T-helper 2 cell treated with Interferon-gamma antibody and Interleukin-4, amounts not matched to agents 5 μg/mL and 100 μg/mL, for 36 hours (primary cell): ENCODE results near the gene DBR1.
A peak's percentile ranks its signal among the peaks of the same experiment; 100 is the strongest.

Experiments
- DNase-seq: peaks from one replicate; pipeline ENCODE4 v3.0.0; 2021; ENCODE audit warnings: low spot score
- H3K27ac Mint-ChIP-seq: one replicate; pipeline ENCODE4 v1.8.0; 2021; ENCODE audit warnings: mild to moderate bottlenecking, mixed read lengths
- H3K27me3 Mint-ChIP-seq: one replicate; pipeline ENCODE4 v1.8.0; 2021; ENCODE audit warnings: low read depth, mixed read lengths
- H3K36me3 Mint-ChIP-seq: one replicate; pipeline ENCODE4 v1.8.0; 2021; ENCODE audit warnings: low read depth, mixed read lengths
- H3K4me1 Mint-ChIP-seq: one replicate; pipeline ENCODE4 v1.8.0; 2021; ENCODE audit warnings: low read depth, mixed read lengths
- H3K4me3 Mint-ChIP-seq: one replicate; pipeline ENCODE4 v1.8.0; 2022; ENCODE audit warnings: mild to moderate bottlenecking, moderate library complexity, mixed read lengths
- H3K9me3 Mint-ChIP-seq: one replicate; pipeline ENCODE4 v1.8.0; 2021; ENCODE audit warnings: mixed read lengths

DBR1 gene

DNA sequence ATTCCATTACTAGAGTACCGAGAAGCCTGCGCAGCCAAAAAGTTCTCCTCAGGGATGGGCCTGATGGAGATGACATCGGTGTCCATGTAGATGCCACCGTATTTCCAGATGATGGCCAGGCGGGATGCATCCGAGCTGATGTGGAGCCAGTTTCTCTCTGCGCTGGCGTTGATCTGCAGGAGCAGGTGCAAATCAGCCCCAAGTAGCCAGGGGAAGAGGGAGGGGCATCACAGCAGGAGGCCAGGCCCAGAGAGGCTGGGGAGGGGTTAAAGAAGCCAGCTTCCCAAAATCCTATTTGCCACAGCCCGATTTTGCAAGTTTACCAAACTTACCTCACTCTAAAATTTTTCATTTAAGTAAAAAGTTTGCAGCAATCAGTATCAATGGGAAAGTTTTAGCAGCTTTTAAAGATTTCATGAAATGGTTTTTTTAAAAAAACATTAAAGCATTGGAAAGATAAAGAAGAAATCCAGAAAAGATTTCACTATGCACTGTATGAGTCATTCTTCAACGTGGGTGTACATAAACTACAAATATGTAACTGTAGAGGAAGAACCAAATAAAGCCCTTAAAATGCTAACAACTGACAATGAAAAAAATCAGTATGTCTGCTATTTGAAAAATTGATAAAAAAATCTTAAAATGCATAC, 49.9 kb downstream of the DBR1 start:
- Mint-ChIP-seq H3K36me3 (no peaks in the 10 kb centered on the region), H3K4me3 (no peak overlapping the region), H3K9me3 (no peaks in the 10 kb centered on the region), H3K27ac (no peak overlapping the region), H3K27me3 (peaks cover 17% of the 10 kb centered on the region), H3K4me1 (no peaks in the 10 kb centered on the region)
- no peak for DNase-seq

DNA sequence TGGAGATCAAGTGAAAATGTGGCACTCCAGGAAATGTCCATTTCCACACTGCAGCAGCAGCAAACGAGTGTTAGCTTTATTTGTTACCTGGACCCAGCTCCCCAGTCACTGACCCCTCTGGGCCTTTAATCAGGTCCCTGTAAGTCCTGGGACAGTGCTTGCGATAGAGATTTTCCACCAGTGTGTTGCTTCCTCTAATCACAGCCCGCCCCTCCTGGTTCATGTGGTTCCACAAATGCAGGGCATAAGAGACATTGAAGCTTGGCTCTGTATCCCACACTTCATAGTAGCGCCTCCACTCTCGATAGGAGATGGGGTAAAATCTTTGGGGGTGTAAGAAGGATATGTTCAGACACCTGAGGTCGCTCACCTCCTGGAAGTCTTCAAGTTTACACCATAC, 50.5 kb downstream of the DBR1 start:
- Mint-ChIP-seq H3K9me3 (no peaks in the 10 kb centered on the region), H3K27ac (no peak overlapping the region), H3K4me3 (no peak overlapping the region), H3K4me1 (no peaks in the 10 kb centered on the region), H3K36me3 (no peaks in the 10 kb centered on the region), H3K27me3 (peaks cover 17% of the 10 kb centered on the region)
- DNase-seq = no peak

DNA sequence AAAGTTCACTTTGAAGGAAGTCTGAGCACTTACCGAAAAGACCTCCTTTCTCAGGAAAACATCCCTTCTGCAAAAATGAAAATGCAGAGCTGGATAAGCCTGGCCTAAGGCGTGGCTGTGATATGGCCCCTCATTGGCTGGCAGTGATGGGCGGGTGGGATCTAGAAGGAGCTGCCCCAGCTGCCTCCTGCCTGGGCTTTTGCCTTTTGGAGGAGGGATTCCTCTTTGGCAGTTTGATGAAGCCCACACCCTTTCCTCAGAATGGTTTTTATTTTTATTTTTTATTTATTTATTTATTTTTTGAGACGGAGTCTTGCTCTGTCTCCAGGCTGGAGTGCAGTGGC, 55.3 kb downstream of the DBR1 start:
- Mint-ChIP-seq H3K4me1 (peaks cover 2% of the 10 kb centered on the region), H3K9me3 (no peaks in the 10 kb centered on the region), H3K4me3 (no peak overlapping the region), H3K36me3 (no peaks in the 10 kb centered on the region), H3K27ac (no peak overlapping the region), H3K27me3 (peaks cover 41% of the 10 kb centered on the region)
- no peak for DNase-seq

DNA sequence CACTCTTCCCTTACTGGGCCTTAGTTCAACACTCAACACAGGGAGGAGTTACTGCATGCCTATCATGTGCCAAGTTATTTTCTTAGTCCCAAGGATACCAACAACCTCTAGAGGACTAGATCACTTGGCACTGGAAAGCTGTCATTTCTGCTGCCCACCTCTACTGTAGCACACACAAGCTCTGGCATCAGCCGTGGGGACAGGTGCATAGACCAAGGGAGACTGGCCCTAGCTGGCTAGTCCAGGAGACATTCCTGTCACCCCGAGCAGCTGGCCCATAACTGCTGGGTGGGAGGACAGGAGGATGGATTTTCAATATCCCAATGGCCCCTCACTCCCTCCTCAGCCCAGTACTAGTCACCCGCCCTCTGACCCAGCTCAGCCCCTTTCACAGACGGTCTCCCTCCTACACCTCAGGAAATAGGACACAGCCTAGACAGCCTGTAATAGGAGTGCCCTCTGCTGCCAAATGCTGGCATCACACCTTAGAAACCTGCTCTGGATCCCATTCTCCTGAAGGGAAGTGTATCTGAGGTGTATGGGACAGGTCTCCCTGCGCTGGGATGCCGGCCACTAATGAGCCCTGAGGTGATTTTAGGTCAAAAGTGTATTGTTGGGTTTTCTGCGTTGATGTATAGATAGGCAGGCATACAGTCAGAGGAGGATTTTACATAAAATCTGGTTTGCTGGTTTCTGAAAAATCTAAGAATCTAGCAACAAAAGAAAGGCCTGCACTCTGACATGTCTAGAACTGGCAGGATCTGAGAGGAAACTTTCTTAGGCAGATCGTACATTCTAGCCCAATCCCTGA, 55.9 kb downstream of the DBR1 start:
- peak; percentile 32 for DNase-seq
- H3K27ac Mint-ChIP-seq = no peak overlapping the region
- H3K4me1 Mint-ChIP-seq = peaks cover 2% of the 10 kb centered on the region
- H3K27me3 Mint-ChIP-seq = peaks cover 43% of the 10 kb centered on the region
- H3K4me3 Mint-ChIP-seq = no peak overlapping the region
- no peaks in the 10 kb centered on the region for H3K9me3 Mint-ChIP-seq
- H3K36me3 Mint-ChIP-seq = no peaks in the 10 kb centered on the region

DNA sequence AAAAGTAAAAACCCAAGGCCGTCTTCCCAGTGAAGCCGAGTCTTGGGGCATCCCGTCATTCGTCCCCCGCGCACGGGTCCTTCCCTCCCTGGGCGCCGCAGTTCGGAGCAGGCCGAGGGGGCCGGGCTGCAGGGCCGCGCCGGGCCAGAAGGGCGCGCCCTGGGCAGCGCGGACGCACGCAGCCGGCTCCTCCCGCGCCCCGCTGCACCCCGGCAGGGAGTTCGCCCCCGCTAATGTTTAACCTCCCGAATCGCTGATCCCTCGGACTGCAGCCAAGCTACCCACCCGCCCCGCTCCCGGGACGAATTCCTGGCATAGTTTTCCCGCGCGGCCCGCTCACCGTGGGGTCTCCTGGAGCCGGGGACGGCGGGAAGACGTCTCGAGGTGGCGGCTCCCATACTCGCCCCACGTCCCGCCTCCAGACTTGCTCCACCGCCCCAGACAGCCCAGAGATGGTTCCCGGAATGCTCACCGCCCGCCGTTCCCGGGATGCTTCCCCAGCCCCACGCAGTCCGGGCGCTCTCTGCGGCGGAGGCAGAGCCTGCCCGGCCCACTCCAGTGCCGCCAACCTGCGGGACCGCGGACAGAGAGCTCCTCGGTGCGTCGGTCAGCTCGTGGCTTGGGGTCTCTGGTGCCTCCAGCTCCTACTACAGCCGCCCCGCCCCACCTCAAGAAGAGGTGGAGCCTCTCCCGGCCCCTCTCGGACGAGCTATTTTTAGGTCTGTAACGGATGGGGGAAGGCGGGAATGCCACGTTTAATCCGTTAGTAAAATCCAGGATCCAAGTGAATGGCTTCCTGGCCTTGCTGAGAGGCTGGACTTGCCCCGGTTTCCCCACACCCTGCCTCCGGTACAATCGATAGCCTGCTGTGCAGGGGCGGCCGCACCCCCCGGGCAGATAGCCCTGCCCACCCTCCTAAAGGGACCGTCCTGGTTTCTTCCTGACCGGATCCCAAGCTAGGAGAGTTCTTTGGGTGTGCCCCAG, 59.4 kb downstream of the DBR1 start, which contains the start of gene DZIP1L:
Gene DZIP1L (minus strand): TSS at position 621 of the 984 bp plus-strand sequence. CDS start 11,637 bp downstream, outside the sequence.
- Mint-ChIP-seq H3K4me3 (peak within 1 kb of the TSS; percentile 76), H3K36me3 (no peaks in the 10 kb centered on the region), H3K4me1 (peaks cover 2% of the 10 kb centered on the region), H3K27me3 (peaks cover 47% of the 10 kb centered on the region), H3K27ac (no peak within 1 kb of the TSS), H3K9me3 (no peaks in the 10 kb centered on the region)
- peak; percentile 25 for DNase-seq

DNA sequence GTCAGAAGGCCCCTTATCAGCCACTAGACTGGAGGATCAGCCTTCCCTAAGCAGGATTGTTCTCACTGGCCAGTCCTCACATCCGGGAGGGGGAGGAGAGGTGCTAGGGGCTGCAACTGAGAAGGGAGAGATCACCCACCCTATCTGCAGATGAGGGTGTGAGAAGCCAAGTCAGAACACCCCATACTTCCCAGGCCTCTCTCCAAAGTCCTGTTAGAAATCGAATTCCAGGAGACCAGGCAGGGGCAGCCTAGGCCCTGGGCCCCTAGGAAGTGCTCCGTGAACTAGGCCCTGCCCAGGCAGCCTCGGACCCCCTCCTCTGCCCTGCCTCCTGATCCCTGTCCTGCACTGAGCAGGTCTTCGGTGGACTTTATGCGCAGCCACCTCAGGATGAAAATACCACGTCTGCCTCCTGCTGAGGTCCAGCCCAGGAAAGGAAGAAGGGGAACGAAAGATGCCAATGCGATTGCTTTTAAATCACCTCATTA, 60.2 kb downstream of the DBR1 start:
- peaks cover 2% of the 10 kb centered on the region for H3K4me1 Mint-ChIP-seq
- no peaks in the 10 kb centered on the region for H3K36me3 Mint-ChIP-seq
- H3K9me3 Mint-ChIP-seq = no peaks in the 10 kb centered on the region
- peaks cover 46% of the 10 kb centered on the region for H3K27me3 Mint-ChIP-seq
- no peak for DNase-seq
- peak overlapping the region; percentile 69 for H3K4me3 Mint-ChIP-seq
- no peak overlapping the region for H3K27ac Mint-ChIP-seq

DNA sequence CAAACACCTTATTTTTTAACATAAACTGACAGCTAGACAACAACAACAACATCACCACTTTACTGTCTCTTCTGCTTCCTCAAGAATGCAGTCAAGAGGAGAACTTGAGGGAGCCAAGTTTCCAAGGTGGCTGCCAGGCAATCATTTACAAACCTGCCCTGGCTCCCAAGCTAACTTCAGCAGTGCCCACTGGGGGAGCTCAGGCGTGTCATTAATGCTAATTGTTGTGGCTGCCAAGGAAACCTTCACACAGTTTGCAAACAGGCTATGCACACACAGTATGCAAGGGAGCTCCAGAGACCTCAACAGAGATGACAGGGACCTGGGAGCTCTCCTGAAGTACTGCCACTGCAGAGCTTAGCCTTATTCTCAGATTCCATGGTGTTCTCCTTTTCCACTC, 61.4 kb downstream of the DBR1 start:
- peaks cover 2% of the 10 kb centered on the region for H3K4me1 Mint-ChIP-seq
- no peaks in the 10 kb centered on the region for H3K36me3 Mint-ChIP-seq
- DNase-seq = no peak
- H3K27me3 Mint-ChIP-seq = peaks cover 46% of the 10 kb centered on the region
- H3K4me3 Mint-ChIP-seq = no peak overlapping the region
- no peak overlapping the region for H3K27ac Mint-ChIP-seq
- H3K9me3 Mint-ChIP-seq = no peaks in the 10 kb centered on the region

DNA sequence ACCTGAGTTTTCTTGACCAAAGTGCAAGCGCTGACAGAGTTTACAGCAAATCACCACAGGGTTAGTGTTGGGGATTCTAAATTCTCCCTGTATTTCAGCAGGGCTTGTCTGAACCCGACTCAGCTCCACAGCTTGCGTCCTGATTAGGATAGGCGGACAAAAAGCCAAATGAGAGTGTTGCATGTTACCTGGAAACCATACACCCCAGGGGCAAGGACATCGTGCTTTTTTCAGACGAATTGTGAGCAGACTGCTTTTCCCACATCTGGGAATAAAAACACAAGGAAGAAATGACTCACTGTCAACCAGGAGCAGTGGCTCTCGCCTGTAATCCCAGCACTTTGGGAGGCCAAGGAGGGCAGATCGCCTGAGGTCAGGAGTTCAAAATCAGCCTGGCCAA, 62.4 kb downstream of the DBR1 start:
- peaks cover 46% of the 10 kb centered on the region for H3K27me3 Mint-ChIP-seq
- H3K27ac Mint-ChIP-seq = no peak overlapping the region
- H3K36me3 Mint-ChIP-seq = no peaks in the 10 kb centered on the region

More for the DNA sequence above, 62.4 kb downstream of the DBR1 start:
- Mint-ChIP-seq H3K9me3 (no peaks in the 10 kb centered on the region), H3K4me1 (peaks cover 2% of the 10 kb centered on the region), H3K4me3 (no peak overlapping the region)
- no peak for DNase-seq
